Stomach (tissue), 4 donors: Measurements from ENCODE around the gene ZNF318.

ENCODE experiments used
- CTCF ChIP-seq, 7 experiments: fragments of 450-650 bp in 4 of 7; fragments of 200-600 bp in 3 of 7; sonication (generic) in 3 of 7; IDR thresholded peaks; one replicate each; pipeline ENCODE4 v1.5.1; 2016 to 2019; ENCODE audit warnings: antibody characterized with exemption in 7 of 7, control low read depth in 2 of 7, mild to moderate bottlenecking in 1 of 7
- EP300 ChIP-seq: sonication (generic); formaldehyde crosslinking; IDR thresholded peaks from one replicate; pipeline ENCODE4 v1.6.1; 2017; ENCODE audit warnings: antibody characterized with exemption

- TF ChIP-seq CTCF (IDR thresholded peaks at IDR 0.05), result no peak
- no peak for TF ChIP-seq EP300
Measured at GRCh38 chr6:43338243-43338642, 31.2 kb downstream of the ZNF318 start.
